Measurements from ENCODE around the gene GRM5.

GRM5 gene

GRCh38 chr11:88704485-88704884, 361.3 kb downstream of the GRM5 start:
- DNase-seq (ENCODE audit: low read depth in 2 of 2): no peak

GRCh38 chr11:88701816-88702215, 364.0 kb downstream of the GRM5 start:
- DNase-seq (ENCODE audit: low read depth in 2 of 2): no peak

- DNase-seq (ENCODE audit: low read depth in 2 of 2): no peak
These were observed 368.6 kb downstream of the GRM5 start for GRCh38 chr11:88697139-88697538.

- no peak for DNase-seq (ENCODE audit: low read depth in 2 of 2)
These were observed 369.9 kb downstream of the GRM5 start for GRCh38 chr11:88695689-88696414.

DNA sequence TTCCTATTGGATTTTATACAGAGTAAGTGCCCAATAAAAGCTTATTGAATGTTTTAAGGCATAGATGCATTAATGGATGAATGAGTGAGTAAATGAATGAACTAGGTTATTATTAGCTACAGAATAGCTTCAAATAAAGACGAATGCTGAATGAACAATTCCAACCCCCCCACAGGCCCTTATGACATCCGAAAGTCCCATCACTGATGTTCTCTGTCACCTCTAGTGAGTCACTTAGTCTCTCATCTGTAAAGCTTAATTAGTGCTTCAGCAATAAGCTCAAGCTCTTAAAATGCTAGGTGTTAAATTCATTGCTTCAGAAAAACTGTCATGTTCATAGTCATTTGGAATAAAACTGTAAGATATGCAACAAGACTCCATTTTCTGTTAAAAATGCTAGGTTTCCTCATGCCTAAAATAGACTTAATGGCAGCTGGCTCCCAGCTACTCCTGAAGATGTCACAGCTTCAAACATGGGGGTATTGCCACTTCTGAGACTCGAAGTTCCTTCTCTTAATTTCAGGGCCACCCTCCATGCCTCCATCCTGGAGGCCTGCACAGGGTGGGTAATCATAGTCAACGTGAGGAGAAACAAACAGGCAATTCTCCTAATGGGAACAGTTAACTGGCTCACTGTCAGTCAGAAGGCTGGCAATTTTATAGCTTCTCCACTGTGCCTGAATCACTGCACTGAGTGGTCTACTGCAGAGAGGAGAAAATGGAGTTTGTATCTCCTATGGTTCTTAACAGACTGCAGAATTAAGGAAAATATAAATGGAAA, 373.3 kb downstream of the GRM5 start:
- no peak for DNase-seq (ENCODE audit: low read depth in 2 of 2)

- no peak for DNase-seq (ENCODE audit: low read depth in 2 of 2)
These were observed 376.1 kb downstream of the GRM5 start for GRCh38 chr11:88689548-88690240.

DNA sequence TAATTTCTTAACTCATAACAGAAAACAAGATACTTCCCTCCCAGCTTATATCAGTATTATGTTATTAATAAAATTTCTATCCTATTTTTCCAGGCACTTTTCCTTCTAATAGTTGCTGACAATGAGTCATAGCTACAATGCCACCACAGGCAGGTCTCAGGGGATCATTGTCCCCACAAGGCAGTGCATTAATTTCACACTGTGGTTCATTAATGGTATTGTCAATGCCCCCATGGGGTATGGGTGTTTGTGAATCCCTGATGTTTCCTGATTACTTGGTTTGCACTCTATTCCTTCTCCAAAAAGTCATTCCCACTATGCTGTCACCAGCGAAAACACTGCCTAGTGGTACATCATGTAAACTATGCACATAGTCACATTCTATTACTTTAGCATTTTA, 382.8 kb downstream of the GRM5 start:
- DNase-seq (ENCODE audit: low read depth in 2 of 2): no peak

- DNase-seq (ENCODE audit: low read depth in 2 of 2): no peak
These were observed 385.0 kb downstream of the GRM5 start for GRCh38 chr11:88680806-88681205.

- DNase-seq (ENCODE audit: low read depth in 2 of 2): no peak
These were observed 399.4 kb downstream of the GRM5 start for GRCh38 chr11:88666364-88666763.

DNA sequence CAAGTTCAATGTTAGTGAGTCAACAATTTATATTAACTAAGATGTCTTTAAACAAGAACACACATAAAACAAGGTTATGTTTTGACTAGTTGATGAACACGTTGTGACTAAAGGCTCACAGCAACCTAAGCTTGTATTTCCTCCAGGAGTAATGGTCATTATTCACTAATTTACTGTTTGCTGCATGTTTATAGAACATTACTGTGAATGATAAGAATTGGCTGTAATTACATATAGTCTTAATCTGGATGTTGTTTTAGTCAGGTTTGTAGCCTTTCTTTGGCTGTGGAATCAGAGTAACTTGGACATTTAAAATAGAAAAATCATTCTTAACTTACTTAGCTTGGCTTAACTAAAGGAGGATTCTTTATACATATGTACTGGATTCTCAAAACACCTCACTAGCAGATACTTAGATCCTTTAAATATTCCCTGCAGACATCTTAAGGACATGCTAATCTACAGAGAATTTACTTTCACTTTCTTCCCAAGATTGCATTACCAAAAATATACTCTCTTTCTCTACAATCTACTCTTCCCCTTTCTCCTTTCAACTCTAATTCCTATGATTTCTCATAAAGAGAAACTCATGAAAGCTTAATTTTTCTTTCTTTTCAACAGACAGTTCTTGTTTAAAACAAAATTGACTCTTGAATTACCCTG, 408.6 kb downstream of the GRM5 start:
- no peak for DNase-seq (ENCODE audit: low read depth in 2 of 2)

GRCh38 chr11:88656283-88656682, 409.5 kb downstream of the GRM5 start:
- no peak for DNase-seq (ENCODE audit: low read depth in 2 of 2)

DNA sequence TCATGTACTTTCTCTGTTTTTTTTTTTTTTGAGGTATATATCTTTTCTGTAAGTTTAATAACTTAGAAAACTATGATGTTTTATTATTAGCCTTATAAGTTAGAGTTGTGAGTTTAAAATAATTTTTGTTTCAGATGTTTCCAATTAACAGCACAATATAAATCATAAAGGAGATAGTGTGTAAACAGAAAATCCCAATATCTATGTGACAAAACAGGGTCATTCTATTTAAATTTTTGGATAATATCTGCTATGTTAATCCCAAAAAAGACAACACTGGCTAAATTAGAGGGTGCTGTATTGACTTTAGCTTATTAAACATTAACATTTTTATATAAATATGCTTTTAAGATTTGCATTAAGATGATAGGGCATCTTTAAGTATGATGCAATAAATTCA, 410.1 kb downstream of the GRM5 start:
- DNase-seq (ENCODE audit: low read depth in 2 of 2): no peak

DNA sequence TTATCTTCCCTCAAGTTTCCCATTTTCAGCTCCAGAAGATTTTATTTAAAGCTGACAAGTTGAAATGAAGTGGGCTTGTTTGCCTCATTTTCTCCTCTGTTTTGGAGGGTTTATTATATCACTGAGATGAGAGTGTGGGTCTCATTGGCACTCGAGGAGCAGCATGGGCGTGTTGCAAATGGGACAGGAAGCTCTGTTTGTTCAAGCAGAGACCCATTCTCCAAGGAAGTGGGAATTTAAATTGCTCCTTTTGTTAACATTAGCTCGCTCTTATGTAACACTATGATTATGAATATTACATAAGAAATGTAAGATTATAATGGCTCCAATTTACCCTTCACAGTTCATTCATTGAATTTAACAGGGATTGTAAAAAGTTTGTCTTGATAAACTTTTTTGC, 410.6 kb downstream of the GRM5 start:
- DNase-seq (ENCODE audit: low read depth in 2 of 2): no peak

GRCh38 chr11:88651556-88651955, 414.2 kb downstream of the GRM5 start:
- no peak for DNase-seq (ENCODE audit: low read depth in 2 of 2)

DNA sequence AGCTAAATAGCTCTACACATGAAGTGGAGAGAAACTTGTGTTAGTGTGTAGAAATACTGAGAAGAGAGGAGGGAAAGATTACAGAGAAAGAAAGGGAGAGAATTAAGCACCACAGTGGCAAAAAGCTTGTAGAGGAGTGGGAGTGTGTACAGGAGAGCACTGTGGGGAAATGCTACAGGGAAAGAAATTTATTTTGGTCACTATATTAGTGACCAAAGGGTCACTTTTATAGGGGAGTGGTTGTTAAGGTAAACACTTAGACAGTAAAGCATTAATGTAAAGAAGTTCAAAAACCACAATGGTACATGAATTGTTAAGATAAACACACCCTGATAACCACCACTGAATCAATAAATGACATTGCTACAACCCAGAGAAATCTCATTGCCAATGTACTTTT, 421.1 kb downstream of the GRM5 start:
- no peak for DNase-seq (ENCODE audit: low read depth in 2 of 2)

- DNase-seq (ENCODE audit: low read depth in 2 of 2): no peak
These were observed 433.6 kb downstream of the GRM5 start for GRCh38 chr11:88632163-88632562.

DNA sequence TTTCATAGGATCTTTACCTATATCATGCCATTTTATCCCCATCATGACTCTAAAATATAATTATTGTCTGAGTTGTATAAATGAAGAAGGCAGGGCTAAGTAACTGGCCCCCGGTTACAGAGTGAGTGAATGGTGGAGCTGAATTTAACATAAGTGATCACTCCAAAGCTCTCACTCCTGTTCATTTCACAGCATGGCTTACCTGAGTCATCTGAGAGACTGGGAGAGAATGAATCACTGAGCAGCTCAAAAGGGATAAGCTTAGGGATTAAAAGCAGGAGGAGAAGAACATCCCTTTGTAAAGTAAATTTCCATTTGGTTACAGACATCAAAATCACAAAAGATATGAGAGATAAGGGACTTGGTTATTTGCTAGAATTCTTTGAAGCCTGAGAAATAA, 434.3 kb downstream of the GRM5 start:
- no peak for DNase-seq (ENCODE audit: low read depth in 2 of 2)

GRCh38 chr11:88629496-88629895, 436.3 kb downstream of the GRM5 start:
- DNase-seq (ENCODE audit: low read depth in 2 of 2): no peak

DNA sequence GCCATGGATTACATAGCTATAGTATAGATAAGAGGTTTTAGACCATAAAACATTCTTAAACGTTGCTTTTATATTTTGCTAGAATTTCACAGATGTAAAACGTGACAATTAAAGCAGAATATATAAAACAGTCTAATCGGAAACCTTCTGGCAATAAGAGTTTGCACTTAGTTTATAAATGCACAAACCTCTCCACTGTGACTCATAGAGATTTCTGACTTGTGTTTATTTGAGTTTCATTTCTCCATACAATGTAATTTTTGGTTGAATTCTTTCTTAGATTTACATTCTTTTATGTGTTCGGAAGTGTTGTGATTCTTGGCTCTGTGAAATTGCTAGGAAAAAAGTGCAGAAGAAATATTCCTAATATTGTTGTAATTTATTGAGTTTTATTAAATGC, 439.6 kb downstream of the GRM5 start:
- DNase-seq (ENCODE audit: low read depth in 2 of 2): no peak

DNA sequence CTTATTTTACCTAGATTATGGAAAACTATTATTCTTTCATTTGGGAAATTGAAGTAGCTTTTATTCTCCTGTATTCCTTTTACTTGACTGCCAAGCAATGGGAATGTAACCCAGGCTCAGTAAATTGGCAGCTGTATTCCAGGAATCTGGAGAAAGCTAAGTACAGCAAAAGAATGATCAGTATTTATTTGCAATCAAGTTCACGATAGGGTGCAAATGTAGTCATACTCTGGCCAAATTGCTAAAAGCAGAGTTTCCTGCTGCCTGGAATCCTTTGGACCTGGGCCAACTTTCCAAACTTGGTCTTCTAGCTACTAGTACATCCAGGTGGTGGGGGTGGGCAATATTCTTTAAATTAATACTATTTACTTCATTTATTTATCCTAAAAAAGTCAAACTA, 442.3 kb downstream of the GRM5 start:
- DNase-seq (ENCODE audit: low read depth in 2 of 2): no peak

DNA sequence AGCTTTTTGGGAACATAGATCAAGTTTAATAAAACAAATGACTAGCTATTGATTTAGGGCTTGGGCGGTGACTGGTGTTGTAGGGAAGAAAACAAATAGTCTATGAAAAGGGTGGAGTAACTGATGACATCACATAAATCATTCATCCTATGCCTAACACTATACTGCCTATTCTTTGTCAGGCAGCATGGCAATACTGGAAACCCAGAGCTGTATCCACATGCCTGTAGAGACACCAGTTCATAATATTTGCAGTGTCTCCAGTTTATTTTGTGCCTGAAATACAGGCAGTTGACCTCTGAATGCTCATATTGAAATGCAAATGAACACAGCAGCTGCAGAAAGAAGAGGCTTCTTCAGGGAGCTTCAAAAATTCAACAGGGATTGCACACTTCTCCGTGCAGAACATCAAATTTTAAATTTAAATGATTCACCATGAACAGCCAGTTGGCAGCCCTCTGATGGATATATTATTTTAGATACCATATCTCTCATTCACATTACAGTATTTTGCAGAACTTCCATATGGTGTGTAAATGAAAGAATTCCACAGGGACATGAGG, 445.1 kb downstream of the GRM5 start:
- DNase-seq (ENCODE audit: low read depth in 2 of 2): no peak
